Activated naive CD4-positive, alpha-beta T cell treated with anti-CD3 and anti-CD28 coated beads, Interleukin-2, amount 10 ng/mL, durations not matched to agents 7 days and 5 days (primary cell): ENCODE results near the gene TRIML2.
"Not testable (repeated sequence)": the region's sequence is repeated elsewhere in the genome, so short reads cannot be mapped to it uniquely, and the experiment has no call there.

Source experiments
- CTCF ChIA-PET: fragments of 350-600 bp; sonication (Branson Sonifier 250); formaldehyde crosslinking; loops from one replicate; lab custom pipeline; 2021; ENCODE audit warnings: antibody characterized with exemption; lab: Charles Lee
- DNase-seq: peaks from one replicate; pipeline ENCODE4 v3.0.0-alpha.2; 2020
- H3K27ac Mint-ChIP-seq: one replicate; pipeline ENCODE4 v1.8.0; 2021; ENCODE audit warnings: mild to moderate bottlenecking, moderate library complexity, mixed read lengths
- H3K27me3 Mint-ChIP-seq: one replicate; pipeline ENCODE4 v1.8.0; 2021; ENCODE audit warnings: mild to moderate bottlenecking, mixed read lengths
- H3K36me3 Mint-ChIP-seq: one replicate; pipeline ENCODE4 v1.8.0; 2021; ENCODE audit warnings: mixed read lengths
- H3K4me1 Mint-ChIP-seq: one replicate; pipeline ENCODE4 v1.8.0; 2021; ENCODE audit warnings: mixed read lengths
- H3K4me3 Mint-ChIP-seq: one replicate; pipeline ENCODE4 v1.8.0; 2021; ENCODE audit warnings: mild to moderate bottlenecking, moderate library complexity, mixed read lengths
- H3K9me3 Mint-ChIP-seq: one replicate; pipeline ENCODE4 v1.8.0; 2021; ENCODE audit warnings: mixed read lengths

Gene TRIML2

GRCh38 chr4:188046657-188047056, 62.7 kb downstream of the TRIML2 start:
- Mint-ChIP-seq H3K4me1 (no peaks in the 10 kb centered on the region), H3K4me3 (no peak overlapping the region)
- CTCF ChIA-PET, result no interaction called here

GRCh38 chr4:188045461-188045860, 63.9 kb downstream of the TRIML2 start:
- H3K27me3 Mint-ChIP-seq, H3K9me3 Mint-ChIP-seq, H3K27ac Mint-ChIP-seq, H3K4me3 Mint-ChIP-seq, H3K36me3 Mint-ChIP-seq, CTCF ChIA-PET, H3K4me1 Mint-ChIP-seq, DNase-seq: not testable (repeated sequence)

More at GRCh38 chr4:188046657-188047056, 62.7 kb downstream of the TRIML2 start:
- H3K9me3 Mint-ChIP-seq, result peaks cover 8% of the 10 kb centered on the region
- H3K27me3 Mint-ChIP-seq, result no peaks in the 10 kb centered on the region
- no peak for DNase-seq
- H3K36me3 Mint-ChIP-seq, result no peaks in the 10 kb centered on the region
- H3K27ac Mint-ChIP-seq, result no peak overlapping the region

- Mint-ChIP-seq H3K36me3 (no peaks in the 10 kb centered on the region), H3K9me3 (peaks cover 11% of the 10 kb centered on the region), H3K4me1 (no peaks in the 10 kb centered on the region), H3K27ac (no peak overlapping the region), H3K27me3 (no peaks in the 10 kb centered on the region), H3K4me3 (no peak overlapping the region)
- CTCF ChIA-PET, result no interaction called here
- no peak for DNase-seq
Measured at GRCh38 chr4:188043154-188043553, 66.2 kb downstream of the TRIML2 start.

DNA sequence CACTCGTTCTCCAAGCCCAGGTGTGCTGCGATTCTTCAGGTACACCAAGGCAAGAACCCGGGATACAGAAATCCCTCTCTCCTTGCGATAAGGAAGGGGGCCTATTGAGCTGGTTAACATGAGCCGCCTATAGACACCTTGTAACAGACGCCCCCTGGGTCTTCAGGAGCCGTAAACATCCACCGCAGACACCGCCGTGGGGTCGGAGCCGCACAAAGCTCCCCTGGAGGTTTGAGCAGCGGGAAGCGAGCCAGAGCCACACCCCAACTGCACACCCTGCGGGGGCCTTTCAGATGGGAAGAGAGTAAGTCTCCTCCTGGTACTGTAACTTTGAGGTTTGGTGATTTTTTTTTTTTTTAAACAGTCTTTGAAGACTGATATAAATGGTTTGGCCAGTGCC, 67.2 kb downstream of the TRIML2 start:
- no peaks in the 10 kb centered on the region for H3K4me1 Mint-ChIP-seq
- H3K9me3 Mint-ChIP-seq, result peaks cover 11% of the 10 kb centered on the region
- H3K4me3 Mint-ChIP-seq, result no peak overlapping the region
- no peak overlapping the region for H3K27ac Mint-ChIP-seq
- no peaks in the 10 kb centered on the region for H3K27me3 Mint-ChIP-seq
- H3K36me3 Mint-ChIP-seq, result no peaks in the 10 kb centered on the region
- CTCF ChIA-PET, result no interaction called here
- no peak for DNase-seq

- H3K9me3 Mint-ChIP-seq, result peaks cover 11% of the 10 kb centered on the region
- no peak for DNase-seq
- CTCF ChIA-PET, result no interaction called here
- H3K27me3 Mint-ChIP-seq, result no peaks in the 10 kb centered on the region
- H3K4me1 Mint-ChIP-seq, result no peaks in the 10 kb centered on the region
- H3K4me3 Mint-ChIP-seq, result no peak overlapping the region
- no peak overlapping the region for H3K27ac Mint-ChIP-seq
- H3K36me3 Mint-ChIP-seq, result no peaks in the 10 kb centered on the region
Measured at GRCh38 chr4:188041721-188042120, 67.7 kb downstream of the TRIML2 start.
